ENCODE data around the gene PIGT. TPM values are rescaled to one million over a fixed set of nuclear protein-coding genes. Genes with fewer than 3 reads are reported as not detected.

Gene PIGT
- total RNA-seq, 1 donor from 2014 or later = 84.7 TPM

- Mint-ChIP-seq H3K36me3 (ENCODE audit: low read depth) (no peaks in the 10 kb centered on the region), H3K4me3 (no peak within 1 kb of the TSS), H3K27me3 (no peaks in the 10 kb centered on the region), H3K27ac (no peak within 1 kb of the TSS), H3K4me1 (peaks cover 16% of the 10 kb centered on the region), H3K9me3 (no peaks in the 10 kb centered on the region)
- intact Hi-C loops (cut with micrococcal nuclease) = no loop called here
- no peak for DNase-seq
Observed at GRCh38 chr20:45378191-45378590, 37.8 kb upstream of the PIGT start, which contains the start of gene TP53TG5. Gene TP53TG5 (minus strand): TSS chr20:45378325. CDS start chr20:45378236, 89 bp downstream.

GRCh38 chr20:45387274-45387673, 28.7 kb upstream of the PIGT start:
- no peak overlapping the region for H3K27ac Mint-ChIP-seq
- no peak for DNase-seq
- H3K9me3 Mint-ChIP-seq = peaks cover 8% of the 10 kb centered on the region
- intact Hi-C loops (cut with micrococcal nuclease) = no loop called here
- peaks cover 7% of the 10 kb centered on the region for H3K4me1 Mint-ChIP-seq
- H3K27me3 Mint-ChIP-seq = peaks cover 2% of the 10 kb centered on the region
- no peak overlapping the region for H3K4me3 Mint-ChIP-seq
- H3K36me3 Mint-ChIP-seq (ENCODE audit: low read depth) = peaks cover 4% of the 10 kb centered on the region

GRCh38 chr20:45390931-45391330, 25.0 kb upstream of the PIGT start:
- peaks cover 2% of the 10 kb centered on the region for H3K27me3 Mint-ChIP-seq
- peaks cover 7% of the 10 kb centered on the region for H3K4me1 Mint-ChIP-seq
- H3K4me3 Mint-ChIP-seq = no peak overlapping the region
- peaks cover 8% of the 10 kb centered on the region for H3K9me3 Mint-ChIP-seq
- peaks cover 4% of the 10 kb centered on the region for H3K36me3 Mint-ChIP-seq (ENCODE audit: low read depth)
- intact Hi-C loops (cut with micrococcal nuclease) = no loop called here
- H3K27ac Mint-ChIP-seq = no peak overlapping the region
- no peak for DNase-seq

GRCh38 chr20:45391559-45391958, 24.4 kb upstream of the PIGT start:
- Mint-ChIP-seq H3K9me3 (peaks cover 8% of the 10 kb centered on the region), H3K36me3 (ENCODE audit: low read depth) (peaks cover 4% of the 10 kb centered on the region), H3K27me3 (peaks cover 2% of the 10 kb centered on the region), H3K27ac (no peak overlapping the region), H3K4me3 (no peak overlapping the region), H3K4me1 (peaks cover 7% of the 10 kb centered on the region)
- no peak for DNase-seq
- intact Hi-C loops (cut with micrococcal nuclease) = no loop called here

GRCh38 chr20:45392733-45393132, 23.2 kb upstream of the PIGT start:
- H3K4me3 Mint-ChIP-seq = no peak overlapping the region
- H3K9me3 Mint-ChIP-seq = peaks cover 5% of the 10 kb centered on the region
- H3K4me1 Mint-ChIP-seq = peaks cover 4% of the 10 kb centered on the region
- no peak for DNase-seq
- intact Hi-C loops (cut with micrococcal nuclease) = no loop called here
- peaks cover 3% of the 10 kb centered on the region for H3K36me3 Mint-ChIP-seq (ENCODE audit: low read depth)
- no peak overlapping the region for H3K27ac Mint-ChIP-seq
- peaks cover 2% of the 10 kb centered on the region for H3K27me3 Mint-ChIP-seq

- H3K27me3 Mint-ChIP-seq = peaks cover 2% of the 10 kb centered on the region
Observed at GRCh38 chr20:45394221-45395113, 21.5 kb upstream of the PIGT start.

GRCh38 chr20:45395114-45395415, 20.9 kb upstream of the PIGT start:
- Mint-ChIP-seq H3K4me3 (no peak overlapping the region), H3K27ac (no peak overlapping the region), H3K9me3 (no peaks in the 10 kb centered on the region), H3K36me3 (ENCODE audit: low read depth) (peaks cover 4% of the 10 kb centered on the region), H3K4me1 (peaks cover 2% of the 10 kb centered on the region), H3K27me3 (peaks cover 2% of the 10 kb centered on the region)
- intact Hi-C loops (cut with micrococcal nuclease) = no loop called here
- no peak for DNase-seq

More at GRCh38 chr20:45394221-45395113, 21.5 kb upstream of the PIGT start:
- peaks cover 2% of the 10 kb centered on the region for H3K4me1 Mint-ChIP-seq
- H3K9me3 Mint-ChIP-seq = no peaks in the 10 kb centered on the region
- no peak overlapping the region for H3K27ac Mint-ChIP-seq
- DNase-seq = no peak
- H3K36me3 Mint-ChIP-seq (ENCODE audit: low read depth) = no peaks in the 10 kb centered on the region
- intact Hi-C loops (cut with micrococcal nuclease) = no loop called here
- H3K4me3 Mint-ChIP-seq = no peak overlapping the region

- H3K36me3 Mint-ChIP-seq (ENCODE audit: low read depth) = peaks cover 16% of the 10 kb centered on the region
- peaks cover 7% of the 10 kb centered on the region for H3K27me3 Mint-ChIP-seq
- H3K27ac Mint-ChIP-seq = no peak overlapping the region
- no peak for DNase-seq
- H3K9me3 Mint-ChIP-seq = peaks cover 13% of the 10 kb centered on the region
- intact Hi-C loops (cut with micrococcal nuclease) = no loop called here
- no peak overlapping the region for H3K4me3 Mint-ChIP-seq
- no peaks in the 10 kb centered on the region for H3K4me1 Mint-ChIP-seq
Observed at GRCh38 chr20:45399018-45399417, 16.9 kb upstream of the PIGT start.

- H3K4me3 Mint-ChIP-seq = no peak overlapping the region
- H3K27ac Mint-ChIP-seq = no peak overlapping the region
- peaks cover 13% of the 10 kb centered on the region for H3K27me3 Mint-ChIP-seq
- intact Hi-C loops (cut with micrococcal nuclease) = no loop called here
- H3K9me3 Mint-ChIP-seq = peaks cover 13% of the 10 kb centered on the region
- peaks cover 5% of the 10 kb centered on the region for H3K4me1 Mint-ChIP-seq
- peaks cover 16% of the 10 kb centered on the region for H3K36me3 Mint-ChIP-seq (ENCODE audit: low read depth)
- no peak for DNase-seq
Observed at GRCh38 chr20:45400346-45401031, 15.5 kb upstream of the PIGT start.

GRCh38 chr20:45402946-45403345, 13.0 kb upstream of the PIGT start:
- Mint-ChIP-seq H3K36me3 (ENCODE audit: low read depth) (peaks cover 16% of the 10 kb centered on the region), H3K4me1 (peaks cover 13% of the 10 kb centered on the region), H3K27me3 (peaks cover 13% of the 10 kb centered on the region), H3K4me3 (no peak overlapping the region), H3K9me3 (peaks cover 13% of the 10 kb centered on the region), H3K27ac (no peak overlapping the region)
- DNase-seq = no peak
- intact Hi-C loops (cut with micrococcal nuclease) = no loop called here

GRCh38 chr20:45404438-45404837, 11.5 kb upstream of the PIGT start:
- peak overlapping the region; percentile 62 for H3K27ac Mint-ChIP-seq
- peaks cover 13% of the 10 kb centered on the region for H3K9me3 Mint-ChIP-seq
- peak overlapping the region; percentile 70 for H3K4me3 Mint-ChIP-seq
- no peak for DNase-seq
- H3K27me3 Mint-ChIP-seq = peaks cover 13% of the 10 kb centered on the region
- intact Hi-C loops (cut with micrococcal nuclease) = no loop called here
- peaks cover 16% of the 10 kb centered on the region for H3K4me1 Mint-ChIP-seq
- peaks cover 16% of the 10 kb centered on the region for H3K36me3 Mint-ChIP-seq (ENCODE audit: low read depth)

GRCh38 chr20:45405571-45406259, 10.2 kb upstream of the PIGT start:
- Mint-ChIP-seq H3K4me1 (peaks cover 16% of the 10 kb centered on the region), H3K4me3 (peak overlapping the region; percentile 79), H3K27me3 (peaks cover 13% of the 10 kb centered on the region), H3K9me3 (peaks cover 13% of the 10 kb centered on the region), H3K36me3 (ENCODE audit: low read depth) (peaks cover 15% of the 10 kb centered on the region), H3K27ac (peak overlapping the region; percentile 56)
- no peak for DNase-seq
- intact Hi-C loops (cut with micrococcal nuclease) = loop anchor here (2.0 kb wide), 1 partner anchor 51 kb away; no protein-coding TSS in a partner anchor

- intact Hi-C loops (cut with micrococcal nuclease) = loop anchor here (1.0 to 2.0 kb wide), 2 partner anchors 9 to 52 kb away; no protein-coding TSS in a partner anchor
- peak; percentile 82 for DNase-seq
- Mint-ChIP-seq H3K27me3 (peaks cover 13% of the 10 kb centered on the region), H3K27ac (peak overlapping the region; percentile 76), H3K9me3 (peaks cover 9% of the 10 kb centered on the region), H3K4me3 (peak overlapping the region; percentile 81), H3K4me1 (peaks cover 16% of the 10 kb centered on the region), H3K36me3 (ENCODE audit: low read depth) (peaks cover 15% of the 10 kb centered on the region)
Observed at GRCh38 chr20:45406260-45407066, 9.5 kb upstream of the PIGT start.

All from activated CD4-positive, alpha-beta T cell treated with anti-CD3 and anti-CD28 coated beads, Interleukin-2, amount 10 ng/mL, durations not matched to agents 24 days and 14 days (primary cell).